Measurements from ENCODE around the gene CLCNKB. TPM values are rescaled to one million over a fixed set of nuclear protein-coding genes. Genes with fewer than 3 reads are reported as not detected.

The CLCNKB gene
- total and polyA plus RNA-seq, 2 of the 4 experiments (the other 2 are of a cell fraction) = 0.09 TPM; not detected in 1

DNA sequence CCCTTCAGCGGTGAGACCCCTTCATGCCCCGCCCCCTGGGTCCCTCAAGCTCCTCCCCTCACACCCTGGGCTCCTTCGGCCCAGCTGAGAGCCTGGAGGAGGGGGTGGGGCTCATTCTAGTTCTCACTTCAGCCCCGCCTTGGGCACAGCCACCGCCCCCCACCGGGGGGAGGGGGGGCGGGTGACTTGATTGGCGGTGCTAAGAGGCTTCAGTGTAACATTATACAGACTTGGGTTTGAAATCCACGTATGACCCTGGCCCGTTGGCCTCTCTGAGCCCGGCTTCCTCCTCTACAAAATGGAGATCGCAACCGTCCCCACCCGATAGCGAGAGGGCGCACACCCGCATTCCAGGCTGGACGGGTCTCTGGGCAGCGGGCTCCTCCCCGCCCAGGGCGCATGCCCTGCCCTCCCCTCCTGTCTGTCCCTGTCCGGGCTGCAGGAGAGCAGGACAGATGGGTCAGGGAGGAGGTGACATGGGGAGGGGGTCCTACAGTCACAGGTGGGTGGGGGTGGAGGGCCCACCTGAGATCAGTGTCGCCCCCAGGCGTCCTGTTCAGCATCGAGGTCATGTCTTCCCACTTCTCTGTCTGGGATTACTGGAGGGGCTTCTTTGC is 5.1 kb downstream of the CLCNKB start:
- TF ChIP-seq MAFK (IDR thresholded peaks at IDR 0.05; ENCODE audit: low read depth, low read length) = no peak
- no peak for TF ChIP-seq RAD21 (IDR thresholded peaks at IDR 0.05; ENCODE audit: low read length)
- no peak; the same call in 1 of the 2 replicates for TF ChIP-seq MAZ (IDR thresholded peaks at IDR 0.05; ENCODE audit: borderline replicate concordance, low read depth, low read length)
- TF ChIP-seq CEBPB (IDR thresholded peaks at IDR 0.05; ENCODE audit: low read depth, low read length) = no peak
- TF ChIP-seq BHLHE40 (IDR thresholded peaks at IDR 0.05; ENCODE audit: low read depth, low read length) = no peak
- TF ChIP-seq NFE2L2 (IDR thresholded peaks at IDR 0.05; ENCODE audit: low read depth, low read length) = no peak
- TF ChIP-seq MXI1 (IDR thresholded peaks at IDR 0.05; ENCODE audit: borderline replicate concordance, low read depth, low read length) = no peak
- TF ChIP-seq, protein P1, sequence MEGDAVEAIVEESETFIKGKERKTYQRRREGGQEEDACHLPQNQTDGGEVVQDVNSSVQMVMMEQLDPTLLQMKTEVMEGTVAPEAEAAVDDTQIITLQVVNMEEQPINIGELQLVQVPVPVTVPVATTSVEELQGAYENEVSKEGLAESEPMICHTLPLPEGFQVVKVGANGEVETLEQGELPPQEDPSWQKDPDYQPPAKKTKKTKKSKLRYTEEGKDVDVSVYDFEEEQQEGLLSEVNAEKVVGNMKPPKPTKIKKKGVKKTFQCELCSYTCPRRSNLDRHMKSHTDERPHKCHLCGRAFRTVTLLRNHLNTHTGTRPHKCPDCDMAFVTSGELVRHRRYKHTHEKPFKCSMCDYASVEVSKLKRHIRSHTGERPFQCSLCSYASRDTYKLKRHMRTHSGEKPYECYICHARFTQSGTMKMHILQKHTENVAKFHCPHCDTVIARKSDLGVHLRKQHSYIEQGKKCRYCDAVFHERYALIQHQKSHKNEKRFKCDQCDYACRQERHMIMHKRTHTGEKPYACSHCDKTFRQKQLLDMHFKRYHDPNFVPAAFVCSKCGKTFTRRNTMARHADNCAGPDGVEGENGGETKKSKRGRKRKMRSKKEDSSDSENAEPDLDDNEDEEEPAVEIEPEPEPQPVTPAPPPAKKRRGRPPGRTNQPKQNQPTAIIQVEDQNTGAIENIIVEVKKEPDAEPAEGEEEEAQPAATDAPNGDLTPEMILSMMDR (conservative IDR thresholded peaks at IDR 0.05; ENCODE audit: low read depth, low read length) = no peak
- Histone ChIP-seq H3K4me1 (ENCODE audit: control insufficient read depth, insufficient read depth, low read length) (no peaks in the 10 kb centered on the region), H2BK15ac (ENCODE audit: low read depth, low read length) (no peak overlapping the region), H2BK120ac (ENCODE audit: low read depth, low read length) (no peak overlapping the region), H3K4me3 (ENCODE audit: insufficient read depth, low read depth, low read length) (peak overlapping the region; percentile 59), H4K8ac (ENCODE audit: low read depth in 2 of 2, low read length in 2 of 2) (peak overlapping the region in 1 of 2 experiments; percentile 54; a peak in 1 of 4 replicates), H3K9me1 (ENCODE audit: insufficient read depth, low read length) (no peaks in the 10 kb centered on the region), H4K20me1 (ENCODE audit: insufficient read depth, low read length) (no peaks in the 10 kb centered on the region), H2BK20ac (ENCODE audit: low read depth, low read length) (no peak overlapping the region), H3K18ac (ENCODE audit: low read depth, low read length) (peak overlapping the region; percentile 84; the same call in 1 of the 2 replicates), H3K4me2 (ENCODE audit: low read depth, low read length) (peak overlapping the region; percentile 95), H2AFZ (replicated peaks; ENCODE audit: low read length, poor library complexity) (peak overlapping the region; percentile 88), H2AK5ac (ENCODE audit: low read depth, low read length) (no peak overlapping the region), H3K14ac (replicated peaks; ENCODE audit: low read depth, low read length) (peak overlapping the region; percentile 6; the same call in 1 of the 2 replicates), H4K91ac (ENCODE audit: insufficient read depth, low read depth, low read length) (peak overlapping the region; percentile 55; the same call in 1 of the 2 replicates), H3K9me3 (ENCODE audit: control insufficient read depth, insufficient read depth, low read length) (no peaks in the 10 kb centered on the region), H3K23ac (ENCODE audit: low read depth, low read length) (no peak overlapping the region), H4K5ac (ENCODE audit: low read depth, low read length) (peak overlapping the region; percentile 76; the same call in 1 of the 2 replicates), H3K27ac (ENCODE audit: insufficient read depth, low read length) (no peak overlapping the region), H2BK5ac (ENCODE audit: low read depth, low read length, poor library complexity, severe bottlenecking) (no peak overlapping the region), H3K36me3 (ENCODE audit: control insufficient read depth, insufficient read depth, low read length) (no peaks in the 10 kb centered on the region), H2AK9ac (replicated peaks; ENCODE audit: low read depth, low read length, poor library complexity) (peak overlapping the region; percentile 70), H3K27me3 (ENCODE audit: control insufficient read depth, insufficient read depth, low read length) (peaks cover 32% of the 10 kb centered on the region; the same call in 1 of the 2 replicates), H3K4ac (ENCODE audit: low read depth, low read length) (peak overlapping the region; percentile 43; the same call in 1 of the 2 replicates), H3K9ac (ENCODE audit: low read depth, low read length) (no peak overlapping the region; the same call in 1 of the 2 replicates), H3K79me1 (ENCODE audit: low read depth in 1 of 2, low read length in 2 of 2) (no peaks in the 10 kb centered on the region), H3K56ac (ENCODE audit: extremely low read depth, insufficient read depth, low read length) (no peak overlapping the region)
- dilution Hi-C loops (cut with HindIII; ENCODE audit: low sequenced_read_pairs, unreplicated experiment) = no loop called here
- ChIA-PET POLR2A (ENCODE audit: unreplicated experiment) (no interaction called here), CTCF (no interaction called here)
- DNase-seq (no peak), ATAC-seq (ENCODE audit: low read depth) (peak; percentile 79)
- no TSS peak for BruUV-seq (replicated peaks)
- in situ Hi-C loops (cut with MboI; ENCODE audit: low sequenced_read_pairs) = no loop called here
- 7% methylated on average over 16 of the region's 25 CpGs; no CpG with 5 or more reads in 1 of the 2 experiments for WGBS, 2 experiments (ENCODE audit: extremely low coverage in 2 of 2, insufficient read length in 1 of 2)
- intact Hi-C loops (cut with micrococcal nuclease) = no loop called here
